HFF-Myc (cell line): Measurements from ENCODE around the gene KMT2B.

Experiments
- DNase-seq: peaks from one replicate; pipeline ENCODE4 v3.0.0-alpha.2; 2011; ENCODE audit warnings: low read depth; ENCODE audit errors: extremely low read depth
- H3K4me3 ChIP-seq: replicated peaks from 2 replicates; pipeline ENCODE4 v1.5.1; 2011; ENCODE audit warnings: low read depth, mild to moderate bottlenecking, control low read depth, low read length
- CTCF ChIP-seq: IDR thresholded peaks from 2 replicates; pipeline ENCODE4 v1.5.1; 2012; ENCODE audit warnings: mild to moderate bottlenecking, low read depth, low read length, control low read depth; ENCODE audit errors: missing control alignments

KMT2B gene

DNA sequence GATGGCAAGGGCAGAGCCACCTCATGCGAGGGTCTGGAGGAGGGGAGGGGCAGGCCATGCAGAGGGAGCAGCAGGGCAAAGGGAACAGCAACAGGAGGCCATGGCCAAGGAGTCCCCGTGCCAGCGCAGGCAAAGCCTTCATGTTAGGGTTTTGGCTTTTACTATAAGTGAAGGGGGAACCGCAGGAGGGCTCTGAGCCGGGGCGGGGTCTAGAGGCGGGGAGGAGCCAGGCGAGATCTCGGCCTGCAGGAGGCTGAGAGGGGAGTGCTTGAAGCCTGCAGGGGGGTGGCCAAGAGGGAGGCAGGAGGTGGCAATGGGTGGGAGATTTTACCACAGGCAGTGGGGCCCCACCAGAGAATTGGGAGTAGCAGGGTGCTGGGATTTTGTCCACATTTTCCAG is 63.8 kb downstream of the KMT2B start:
- TF ChIP-seq CTCF: no peak
- H3K4me3 ChIP-seq: no peak overlapping the region
- DNase-seq: no peak

DNA sequence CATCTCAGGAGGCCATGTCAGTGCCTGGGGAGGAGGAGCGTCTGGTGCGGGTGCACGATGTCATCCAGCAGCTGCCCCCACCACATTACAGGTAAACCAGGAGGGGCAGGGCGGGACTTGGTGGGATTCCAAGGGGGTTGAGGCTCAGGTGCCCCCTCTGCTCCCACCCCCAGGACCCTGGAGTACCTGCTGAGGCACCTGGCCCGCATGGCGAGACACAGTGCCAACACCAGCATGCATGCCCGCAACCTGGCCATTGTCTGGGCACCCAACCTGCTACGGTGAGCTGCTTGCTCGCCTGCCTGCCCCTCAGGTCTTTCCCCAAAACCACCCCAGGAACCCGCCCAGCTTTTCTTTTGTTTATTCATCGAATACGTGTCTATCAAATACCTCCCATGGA is 64.8 kb downstream of the KMT2B start:
- no peak overlapping the region for H3K4me3 ChIP-seq
- no peak for TF ChIP-seq CTCF
- DNase-seq: no peak

- no peak for DNase-seq
- H3K4me3 ChIP-seq: no peak overlapping the region
- TF ChIP-seq CTCF: no peak
Observed at GRCh38 chr19:35783469-35784434, 65.9 kb downstream of the KMT2B start.

DNA sequence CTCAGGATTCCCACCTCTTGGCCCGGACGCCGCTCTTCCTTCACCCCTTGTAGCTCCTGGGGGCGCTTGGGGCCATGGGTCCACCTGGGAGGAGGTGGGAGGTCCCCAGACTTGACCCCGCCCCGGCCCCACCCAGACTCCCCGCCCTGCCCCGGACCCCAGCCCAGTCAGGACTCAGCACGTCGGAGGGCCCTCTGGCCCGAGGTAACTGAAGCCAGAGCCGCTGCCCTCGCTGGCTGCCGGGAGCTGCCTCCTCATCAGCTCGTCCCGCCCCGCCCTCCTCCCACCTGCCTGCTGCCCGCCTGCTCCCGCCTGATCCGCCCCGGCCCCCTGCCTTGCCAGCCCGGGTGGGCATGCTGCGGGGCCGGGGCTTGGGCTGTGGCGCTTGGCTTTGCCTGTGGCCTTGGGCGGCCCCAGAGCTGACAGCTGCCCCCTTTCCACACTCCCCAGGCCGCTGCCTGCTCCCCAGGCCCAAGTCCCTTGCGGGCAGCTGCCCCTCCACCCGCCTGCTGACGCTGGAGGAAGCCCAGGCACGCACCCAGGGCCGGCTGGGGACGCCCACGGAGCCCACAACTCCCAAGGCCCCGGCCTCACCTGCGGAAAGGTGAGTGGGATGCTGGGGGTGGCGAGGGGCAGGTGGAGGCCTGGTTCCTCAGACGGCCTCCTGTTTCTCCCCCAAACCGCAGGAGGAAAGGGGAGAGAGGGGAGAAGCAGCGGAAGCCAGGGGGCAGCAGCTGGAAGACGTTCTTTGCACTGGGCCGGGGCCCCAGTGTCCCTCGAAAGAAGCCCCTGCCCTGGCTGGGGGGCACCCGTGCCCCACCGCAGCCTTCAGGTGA is 66.9 kb downstream of the KMT2B start:
- no peak overlapping the region for H3K4me3 ChIP-seq
- DNase-seq: no peak
- TF ChIP-seq CTCF: no peak

GRCh38 chr19:35785339-35785627 is 67.5 kb downstream of the KMT2B start:
- no peak overlapping the region for H3K4me3 ChIP-seq
- DNase-seq: no peak
- TF ChIP-seq CTCF: no peak

DNA sequence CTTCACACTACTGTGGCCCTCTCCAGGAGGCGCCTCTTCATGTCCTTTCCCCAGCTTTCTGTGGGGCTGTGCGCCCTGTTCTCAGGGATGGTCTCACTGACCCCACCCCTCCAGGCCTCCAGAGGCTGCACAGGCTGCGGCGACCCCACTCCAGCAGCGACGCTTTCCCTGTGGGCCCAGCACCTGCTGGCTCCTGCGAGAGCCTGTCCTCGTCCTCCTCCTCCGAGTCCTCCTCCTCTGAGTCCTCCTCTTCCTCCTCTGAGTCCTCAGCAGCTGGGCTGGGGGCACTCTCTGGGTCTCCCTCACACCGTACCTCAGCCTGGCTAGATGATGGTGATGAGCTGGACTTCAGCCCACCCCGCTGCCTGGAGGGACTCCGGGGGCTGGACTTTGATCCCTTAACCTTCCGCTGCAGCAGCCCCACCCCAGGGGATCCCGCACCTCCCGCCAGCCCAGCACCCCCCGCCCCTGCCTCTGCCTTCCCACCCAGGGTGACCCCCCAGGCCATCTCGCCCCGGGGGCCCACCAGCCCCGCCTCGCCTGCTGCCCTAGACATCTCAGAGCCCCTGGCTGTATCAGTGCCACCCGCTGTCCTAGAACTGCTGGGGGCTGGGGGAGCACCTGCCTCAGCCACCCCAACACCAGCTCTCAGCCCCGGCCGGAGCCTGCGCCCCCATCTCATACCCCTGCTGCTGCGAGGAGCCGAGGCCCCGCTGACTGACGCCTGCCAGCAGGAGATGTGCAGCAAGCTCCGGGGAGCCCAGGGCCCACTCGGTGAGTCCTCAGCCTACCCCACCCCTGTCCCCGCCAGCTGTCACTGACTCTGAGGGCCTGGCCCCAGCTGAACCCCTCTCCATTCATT is 68.7 kb downstream of the KMT2B start:
- no peak for TF ChIP-seq CTCF
- no peak overlapping the region for H3K4me3 ChIP-seq
- DNase-seq: no peak
